ENCODE data around the gene OBSCN.
"Not testable (repeated sequence)": the region's sequence is repeated elsewhere in the genome, so short reads cannot be mapped to it uniquely, and the experiment has no call there.

Gene OBSCN

GRCh38 chr1:228228601-228229074 lies 20.8 kb downstream of the OBSCN start:
- peak; percentile 55 for DNase-seq (ENCODE audit: low spot score)

- DNase-seq (ENCODE audit: low spot score), result no peak
These were observed 23.3 kb downstream of the OBSCN start for GRCh38 chr1:228231189-228231588.

GRCh38 chr1:228233136-228233535 lies 25.3 kb downstream of the OBSCN start:
- DNase-seq (ENCODE audit: low spot score), result no peak

GRCh38 chr1:228234921-228235320 lies 27.1 kb downstream of the OBSCN start:
- DNase-seq (ENCODE audit: low spot score), result no peak

GRCh38 chr1:228236744-228237143 lies 28.9 kb downstream of the OBSCN start:
- no peak for DNase-seq (ENCODE audit: low spot score)

GRCh38 chr1:228238007-228238406 lies 30.2 kb downstream of the OBSCN start:
- DNase-seq (ENCODE audit: low spot score), result no peak

GRCh38 chr1:228238461-228238860 lies 30.6 kb downstream of the OBSCN start:
- DNase-seq (ENCODE audit: low spot score), result no peak

- no peak for DNase-seq (ENCODE audit: low spot score)
These were observed 32.8 kb downstream of the OBSCN start for GRCh38 chr1:228240411-228241240.

GRCh38 chr1:228241259-228241658 lies 33.4 kb downstream of the OBSCN start:
- DNase-seq (ENCODE audit: low spot score), result no peak

- no peak for DNase-seq (ENCODE audit: low spot score)
These were observed 34.6 kb downstream of the OBSCN start for GRCh38 chr1:228242409-228242808.

GRCh38 chr1:228243093-228243492 lies 35.2 kb downstream of the OBSCN start:
- no peak for DNase-seq (ENCODE audit: low spot score)

GRCh38 chr1:228243989-228244388 lies 36.1 kb downstream of the OBSCN start:
- DNase-seq (ENCODE audit: low spot score), result not testable (repeated sequence)

GRCh38 chr1:228245111-228245510 lies 37.3 kb downstream of the OBSCN start:
- DNase-seq (ENCODE audit: low spot score), result no peak

GRCh38 chr1:228246216-228246900 lies 38.5 kb downstream of the OBSCN start:
- no peak for DNase-seq (ENCODE audit: low spot score)

- no peak for DNase-seq (ENCODE audit: low spot score)
These were observed 41.9 kb downstream of the OBSCN start for GRCh38 chr1:228249513-228250305.

- not testable (repeated sequence) for DNase-seq (ENCODE audit: low spot score)
These were observed 44.6 kb downstream of the OBSCN start for GRCh38 chr1:228252476-228252875.

- DNase-seq (ENCODE audit: low spot score), result no peak
These were observed 49.0 kb downstream of the OBSCN start for GRCh38 chr1:228256626-228257375.

- no peak for DNase-seq (ENCODE audit: low spot score)
These were observed 50.6 kb downstream of the OBSCN start for GRCh38 chr1:228258486-228258885.

- DNase-seq (ENCODE audit: low spot score), result no peak
These were observed 51.6 kb downstream of the OBSCN start for GRCh38 chr1:228259368-228259894.

GRCh38 chr1:228259951-228260350 lies 52.1 kb downstream of the OBSCN start:
- DNase-seq (ENCODE audit: low spot score), result no peak

- DNase-seq (ENCODE audit: low spot score), result no peak
These were observed 53.9 kb downstream of the OBSCN start for GRCh38 chr1:228261706-228262105.

Data from RKO (cell line).